HL-60 (cell line): ENCODE data around the gene FRS3.

Experiments
- GABPA ChIP-seq: IDR thresholded peaks from 2 replicates; pipeline ENCODE4 v1.6.1; 2012; ENCODE audit warnings: low read depth
- POLR2AphosphoS5 ChIP-seq: IDR thresholded peaks from 2 replicates; pipeline ENCODE4 v1.6.1; 2012; ENCODE audit warnings: low read depth
- TF ChIP-seq, protein P1 (sequence below): IDR thresholded peaks from one replicate; pipeline ENCODE4 v1.5.1; 2011; ENCODE audit warnings: low read length, control low read depth, inconsistent platforms; ENCODE audit not compliant: insufficient read depth
- TF ChIP-seq, protein P2 (sequence below): IDR thresholded peaks from 2 replicates; pipeline ENCODE4 v1.6.1; 2012; ENCODE audit warnings: low read depth; ENCODE audit not compliant: insufficient replicate concordance

DNA sequence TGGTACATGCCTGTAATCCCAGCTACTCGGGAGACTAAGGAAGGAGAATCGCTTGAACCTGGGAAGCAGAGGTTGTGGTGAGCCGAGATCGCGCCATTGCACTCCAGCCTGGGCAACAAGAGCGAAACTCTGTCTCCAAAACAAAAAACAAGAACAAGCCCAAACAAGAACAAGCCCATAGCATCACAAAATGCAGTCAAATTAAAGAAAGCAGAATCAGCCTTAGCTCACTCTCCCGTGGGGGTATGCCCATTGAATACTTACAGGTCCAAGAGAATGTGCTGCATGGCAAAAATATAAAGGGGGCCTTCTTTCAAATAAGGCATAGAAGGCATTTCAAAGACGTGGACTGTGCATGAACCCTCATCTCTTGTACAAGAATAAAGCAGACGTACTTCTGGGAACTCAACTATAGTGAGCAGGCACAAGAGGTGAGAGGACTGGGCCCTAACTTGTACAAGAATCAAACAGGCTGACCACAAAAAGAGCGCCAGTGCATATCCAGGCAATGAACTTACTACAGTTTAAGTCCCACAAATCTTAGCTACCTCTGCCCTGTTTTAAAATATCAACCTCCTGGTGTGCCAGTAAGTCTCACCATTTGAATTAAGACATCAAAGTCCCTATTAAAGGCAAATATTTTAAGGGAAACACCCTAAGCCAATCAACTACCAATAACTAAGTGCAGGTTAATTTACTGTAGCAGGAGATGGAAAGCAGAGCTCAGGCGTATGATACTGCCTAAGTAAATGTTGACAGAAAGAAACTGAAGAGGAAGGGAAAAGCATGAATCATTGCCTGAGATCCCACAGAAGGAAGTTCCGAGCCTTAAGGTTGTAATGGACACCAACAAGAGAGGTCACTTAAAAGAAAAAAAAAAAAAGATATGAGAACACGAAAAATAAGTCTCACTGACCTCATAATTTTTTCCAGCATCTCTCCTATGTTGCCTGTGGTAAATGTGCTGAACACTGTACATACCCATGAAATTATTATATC lies 45.2 kb upstream of the FRS3 start:
- TF ChIP-seq, protein P1, sequence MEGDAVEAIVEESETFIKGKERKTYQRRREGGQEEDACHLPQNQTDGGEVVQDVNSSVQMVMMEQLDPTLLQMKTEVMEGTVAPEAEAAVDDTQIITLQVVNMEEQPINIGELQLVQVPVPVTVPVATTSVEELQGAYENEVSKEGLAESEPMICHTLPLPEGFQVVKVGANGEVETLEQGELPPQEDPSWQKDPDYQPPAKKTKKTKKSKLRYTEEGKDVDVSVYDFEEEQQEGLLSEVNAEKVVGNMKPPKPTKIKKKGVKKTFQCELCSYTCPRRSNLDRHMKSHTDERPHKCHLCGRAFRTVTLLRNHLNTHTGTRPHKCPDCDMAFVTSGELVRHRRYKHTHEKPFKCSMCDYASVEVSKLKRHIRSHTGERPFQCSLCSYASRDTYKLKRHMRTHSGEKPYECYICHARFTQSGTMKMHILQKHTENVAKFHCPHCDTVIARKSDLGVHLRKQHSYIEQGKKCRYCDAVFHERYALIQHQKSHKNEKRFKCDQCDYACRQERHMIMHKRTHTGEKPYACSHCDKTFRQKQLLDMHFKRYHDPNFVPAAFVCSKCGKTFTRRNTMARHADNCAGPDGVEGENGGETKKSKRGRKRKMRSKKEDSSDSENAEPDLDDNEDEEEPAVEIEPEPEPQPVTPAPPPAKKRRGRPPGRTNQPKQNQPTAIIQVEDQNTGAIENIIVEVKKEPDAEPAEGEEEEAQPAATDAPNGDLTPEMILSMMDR: no peak
- TF ChIP-seq POLR2AphosphoS5 (no peak), GABPA (no peak)
- TF ChIP-seq, protein P2, sequence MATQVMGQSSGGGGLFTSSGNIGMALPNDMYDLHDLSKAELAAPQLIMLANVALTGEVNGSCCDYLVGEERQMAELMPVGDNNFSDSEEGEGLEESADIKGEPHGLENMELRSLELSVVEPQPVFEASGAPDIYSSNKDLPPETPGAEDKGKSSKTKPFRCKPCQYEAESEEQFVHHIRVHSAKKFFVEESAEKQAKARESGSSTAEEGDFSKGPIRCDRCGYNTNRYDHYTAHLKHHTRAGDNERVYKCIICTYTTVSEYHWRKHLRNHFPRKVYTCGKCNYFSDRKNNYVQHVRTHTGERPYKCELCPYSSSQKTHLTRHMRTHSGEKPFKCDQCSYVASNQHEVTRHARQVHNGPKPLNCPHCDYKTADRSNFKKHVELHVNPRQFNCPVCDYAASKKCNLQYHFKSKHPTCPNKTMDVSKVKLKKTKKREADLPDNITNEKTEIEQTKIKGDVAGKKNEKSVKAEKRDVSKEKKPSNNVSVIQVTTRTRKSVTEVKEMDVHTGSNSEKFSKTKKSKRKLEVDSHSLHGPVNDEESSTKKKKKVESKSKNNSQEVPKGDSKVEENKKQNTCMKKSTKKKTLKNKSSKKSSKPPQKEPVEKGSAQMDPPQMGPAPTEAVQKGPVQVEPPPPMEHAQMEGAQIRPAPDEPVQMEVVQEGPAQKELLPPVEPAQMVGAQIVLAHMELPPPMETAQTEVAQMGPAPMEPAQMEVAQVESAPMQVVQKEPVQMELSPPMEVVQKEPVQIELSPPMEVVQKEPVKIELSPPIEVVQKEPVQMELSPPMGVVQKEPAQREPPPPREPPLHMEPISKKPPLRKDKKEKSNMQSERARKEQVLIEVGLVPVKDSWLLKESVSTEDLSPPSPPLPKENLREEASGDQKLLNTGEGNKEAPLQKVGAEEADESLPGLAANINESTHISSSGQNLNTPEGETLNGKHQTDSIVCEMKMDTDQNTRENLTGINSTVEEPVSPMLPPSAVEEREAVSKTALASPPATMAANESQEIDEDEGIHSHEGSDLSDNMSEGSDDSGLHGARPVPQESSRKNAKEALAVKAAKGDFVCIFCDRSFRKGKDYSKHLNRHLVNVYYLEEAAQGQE: no peak
